ENCODE results near the gene TAOK2.

TAOK2 gene

DNA sequence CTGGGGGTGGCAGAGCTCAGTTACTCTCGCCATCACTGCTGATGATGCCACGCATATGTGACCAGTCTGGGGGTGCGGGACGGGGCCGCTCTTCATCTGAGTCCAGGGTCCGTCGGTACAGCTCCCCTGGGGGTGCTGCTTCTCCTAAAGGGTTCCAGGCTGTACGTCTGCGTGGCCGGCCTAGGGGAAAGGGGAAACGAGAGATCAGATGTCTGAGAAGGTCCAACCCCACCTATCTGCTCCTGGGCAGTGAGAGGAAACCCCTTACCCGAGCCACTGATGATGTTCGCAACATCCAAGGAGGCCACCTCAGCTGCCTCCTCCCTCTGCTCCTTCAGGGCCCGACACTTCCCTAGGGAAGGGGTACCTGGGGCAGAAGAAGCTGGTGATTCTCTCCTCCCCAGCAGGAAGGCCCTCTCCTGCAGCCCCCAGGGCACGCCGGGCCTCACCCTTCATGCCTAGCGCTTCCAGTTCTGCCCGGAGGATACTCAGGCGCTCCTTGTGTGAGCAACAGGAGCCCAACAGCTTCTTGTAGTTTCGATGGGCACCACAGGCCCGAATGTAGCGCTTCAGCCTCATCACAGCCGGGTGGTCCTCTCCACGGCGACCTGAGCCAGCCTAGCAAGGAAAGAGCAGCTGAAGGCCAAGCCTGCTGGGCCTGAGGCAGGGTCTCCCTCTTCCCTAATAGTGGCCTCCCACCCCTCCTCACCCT lies 19.7 kb downstream of the TAOK2 start:
- Histone ChIP-seq H3K9ac (ENCODE audit: low read depth, low read length) (no peak overlapping the region), H3K27me3 (ENCODE audit: control insufficient read depth, insufficient read depth, low read length) (no peaks in the 10 kb centered on the region), H3K4me3 (ENCODE audit: low read depth, low read length) (no peak overlapping the region), H3K4me1 (ENCODE audit: control insufficient read depth, insufficient read depth, low read length) (peaks cover 3% of the 10 kb centered on the region), H3K36me3 (ENCODE audit: control insufficient read depth, insufficient read depth, low read length) (peaks cover 25% of the 10 kb centered on the region), H3K9me3 (ENCODE audit: control insufficient read depth, insufficient read depth, low read length) (no peaks in the 10 kb centered on the region)

DNA sequence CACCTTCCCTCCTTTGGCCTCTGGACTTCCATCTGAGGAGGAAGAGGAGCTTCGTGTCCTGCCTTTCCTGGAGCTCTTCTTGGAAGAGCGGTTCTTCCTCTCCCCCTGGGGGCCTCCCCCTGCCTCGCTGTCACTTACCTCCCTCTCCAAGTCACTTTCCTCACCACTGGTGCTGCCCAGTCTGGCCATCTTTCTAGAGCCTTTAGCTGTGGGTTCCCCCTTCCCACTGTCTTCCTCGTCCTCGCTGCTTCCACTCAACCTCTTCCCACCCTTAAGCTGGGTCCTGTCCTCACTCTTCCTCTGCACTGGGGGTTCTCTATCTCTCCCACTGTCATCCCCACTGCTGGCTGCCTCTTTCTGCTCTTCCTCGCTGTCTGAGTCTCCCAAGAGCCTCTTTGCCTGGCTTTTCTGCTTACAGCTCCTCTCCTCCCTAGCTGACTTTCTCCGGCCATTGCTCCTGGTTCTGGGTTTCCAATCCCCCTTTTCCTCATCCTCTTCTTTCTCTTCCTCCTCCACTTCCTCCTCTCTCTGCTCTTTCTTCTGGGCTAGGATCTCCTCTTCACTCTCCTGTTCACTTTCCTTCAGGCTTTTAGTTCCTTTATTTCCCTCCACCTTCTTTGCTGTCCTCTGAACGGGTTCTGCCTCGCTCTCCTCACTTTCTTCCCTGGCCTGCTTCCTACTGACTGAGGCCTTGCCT lies 20.4 kb downstream of the TAOK2 start:
- Histone ChIP-seq H3K9ac (ENCODE audit: low read depth, low read length) (no peak overlapping the region), H3K36me3 (ENCODE audit: control insufficient read depth, insufficient read depth, low read length) (peaks cover 20% of the 10 kb centered on the region)

DNA sequence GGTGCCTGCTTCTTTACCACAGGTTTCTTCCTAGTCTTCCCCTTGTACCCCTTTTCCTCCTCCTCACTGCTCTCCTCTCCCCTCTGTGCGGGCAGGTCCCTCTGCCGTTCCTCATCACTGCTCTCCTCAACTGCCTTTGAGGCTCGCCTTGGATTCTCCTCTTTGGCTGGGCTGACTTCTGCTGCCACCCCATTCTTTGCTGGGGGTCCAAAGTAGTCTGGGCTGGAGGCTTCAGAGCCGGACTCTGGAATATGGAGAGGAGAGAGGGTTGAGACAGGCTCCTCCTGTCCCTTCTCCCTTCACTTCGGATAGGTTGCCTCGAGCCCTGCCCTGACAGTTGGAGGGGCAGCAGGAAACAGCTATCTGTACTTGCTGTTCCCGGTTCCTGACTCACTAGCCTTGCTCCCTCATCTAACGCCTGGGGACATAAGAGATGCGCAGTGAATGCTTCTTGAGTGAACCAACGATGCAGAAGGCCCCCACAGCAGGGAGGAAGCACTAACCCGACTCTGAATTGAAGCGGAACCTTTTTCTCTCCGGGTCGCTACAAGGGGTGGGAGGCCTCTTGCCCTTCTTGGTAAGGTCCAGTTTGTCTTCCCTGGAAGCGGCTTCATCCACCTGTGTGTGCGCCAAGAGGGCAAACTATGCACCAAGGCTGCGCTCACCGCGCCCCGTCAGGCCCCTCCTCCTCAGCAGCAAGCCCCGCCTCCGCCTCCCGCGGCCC lies 21.1 kb downstream of the TAOK2 start:
- Histone ChIP-seq H3K4me1 (ENCODE audit: control insufficient read depth, insufficient read depth, low read length) (peaks cover 3% of the 10 kb centered on the region), H3K36me3 (ENCODE audit: control insufficient read depth, insufficient read depth, low read length) (peaks cover 20% of the 10 kb centered on the region), H3K27me3 (ENCODE audit: control insufficient read depth, insufficient read depth, low read length) (no peaks in the 10 kb centered on the region), H3K4me3 (ENCODE audit: low read depth, low read length) (peak overlapping the region; percentile 83), H3K9ac (ENCODE audit: low read depth, low read length) (peak overlapping the region; percentile 81), H3K9me3 (ENCODE audit: control insufficient read depth, insufficient read depth, low read length) (no peaks in the 10 kb centered on the region)

More for the DNA sequence above, 20.4 kb downstream of the TAOK2 start:
- Histone ChIP-seq H3K4me1 (ENCODE audit: control insufficient read depth, insufficient read depth, low read length) (peaks cover 3% of the 10 kb centered on the region), H3K9me3 (ENCODE audit: control insufficient read depth, insufficient read depth, low read length) (no peaks in the 10 kb centered on the region), H3K4me3 (ENCODE audit: low read depth, low read length) (peak overlapping the region; percentile 83), H3K27me3 (ENCODE audit: control insufficient read depth, insufficient read depth, low read length) (no peaks in the 10 kb centered on the region)

DNA sequence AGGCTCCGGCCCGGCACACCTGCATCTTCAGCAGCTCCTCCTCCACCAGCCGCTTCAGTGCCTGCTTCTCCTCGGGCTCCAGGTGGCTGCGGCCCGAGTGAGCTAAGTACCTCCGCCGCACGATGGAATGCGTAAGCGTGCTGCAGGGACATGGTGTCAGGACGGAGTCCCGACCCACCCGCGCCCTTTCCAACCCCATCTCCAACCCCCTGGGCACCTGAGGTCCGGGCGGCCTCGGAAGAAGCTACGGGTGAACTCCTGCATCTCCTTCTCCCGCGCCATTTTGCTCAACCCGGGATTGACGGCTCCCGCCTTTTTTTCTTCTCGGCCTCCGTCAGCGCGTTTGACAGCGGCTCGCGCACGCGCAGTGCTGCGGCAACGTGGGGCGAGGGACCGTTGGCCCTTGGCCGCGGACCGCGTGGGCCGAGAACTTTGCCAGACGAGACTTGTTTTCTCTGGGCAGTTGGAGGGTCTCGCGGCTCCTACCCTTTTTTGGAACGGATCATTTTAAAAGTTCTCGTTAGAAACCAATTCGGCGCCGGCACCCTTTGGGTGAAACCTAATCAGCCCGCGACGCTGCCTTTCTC lies 21.7 kb downstream of the TAOK2 start, which contains the start of gene HIRIP3:
TSS of gene HIRIP3 (minus strand) at position 294 of the 587 bp plus-strand sequence. CDS start at position 282, 12 bp downstream.
- Histone ChIP-seq H3K27me3 (ENCODE audit: control insufficient read depth, insufficient read depth, low read length) (no peaks in the 10 kb centered on the region), H3K36me3 (ENCODE audit: control insufficient read depth, insufficient read depth, low read length) (peaks cover 20% of the 10 kb centered on the region), H3K9me3 (ENCODE audit: control insufficient read depth, insufficient read depth, low read length) (no peaks in the 10 kb centered on the region), H3K9ac (ENCODE audit: low read depth, low read length) (peak within 1 kb of the TSS; percentile 90), H3K4me3 (ENCODE audit: low read depth, low read length) (peak within 1 kb of the TSS; percentile 83), H3K4me1 (ENCODE audit: control insufficient read depth, insufficient read depth, low read length) (peaks cover 3% of the 10 kb centered on the region)

DNA sequence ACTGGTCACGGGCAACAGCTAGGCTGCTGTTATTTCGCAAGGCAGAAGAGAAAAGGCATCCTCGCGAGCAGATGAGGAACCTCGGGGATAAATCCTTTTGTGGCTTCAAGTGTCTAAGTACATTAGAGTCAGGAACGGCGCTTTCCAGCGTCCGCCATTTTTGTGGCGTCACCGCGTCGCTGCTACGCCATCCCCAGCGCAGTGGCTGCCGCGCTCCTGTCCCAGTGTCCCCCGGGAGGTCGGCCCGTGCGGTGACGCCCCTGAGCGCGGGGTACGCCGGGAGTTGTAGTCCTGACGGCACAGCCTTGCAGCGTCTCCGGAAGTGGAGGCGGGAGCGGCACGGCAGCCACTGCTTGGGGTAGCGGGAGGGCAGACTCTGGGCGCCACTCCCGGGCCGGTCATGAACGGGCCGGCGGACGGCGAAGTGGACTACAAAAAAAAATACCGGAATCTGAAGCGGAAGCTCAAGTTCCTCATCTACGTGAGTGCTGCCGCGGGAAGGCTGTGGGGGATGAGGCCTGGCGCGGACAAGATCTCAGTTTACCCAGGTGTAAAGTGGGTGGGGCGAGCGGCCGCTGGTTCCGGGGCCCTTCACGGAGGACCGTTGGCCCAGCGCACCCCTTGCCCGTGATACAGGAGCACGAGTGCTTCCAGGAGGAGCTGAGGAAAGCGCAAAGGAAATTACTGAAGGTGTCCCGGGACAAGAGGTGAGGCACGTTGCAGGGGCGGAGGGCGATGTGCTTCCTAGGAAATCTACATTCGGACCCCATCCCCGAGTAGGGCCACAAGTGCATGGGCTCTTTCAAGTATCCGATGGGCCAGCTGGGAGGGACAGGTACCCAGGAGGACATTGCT lies 22.5 kb downstream of the TAOK2 start, which contains the start of gene INO80E:
TSS of gene INO80E (plus strand) at position 331 of the 855 bp plus-strand sequence. CDS start at position 401, 70 bp downstream.
- H3K36me3 ChIP-seq (ENCODE audit: control insufficient read depth, insufficient read depth, low read length), result peaks cover 20% of the 10 kb centered on the region
- peak within 1 kb of the TSS; percentile 90 for H3K9ac ChIP-seq (ENCODE audit: low read depth, low read length)
- no peaks in the 10 kb centered on the region for H3K27me3 ChIP-seq (ENCODE audit: control insufficient read depth, insufficient read depth, low read length)
- peaks cover 3% of the 10 kb centered on the region for H3K4me1 ChIP-seq (ENCODE audit: control insufficient read depth, insufficient read depth, low read length)
- no peaks in the 10 kb centered on the region for H3K9me3 ChIP-seq (ENCODE audit: control insufficient read depth, insufficient read depth, low read length)
- H3K4me3 ChIP-seq (ENCODE audit: low read depth, low read length), result peak within 1 kb of the TSS; percentile 83

DNA sequence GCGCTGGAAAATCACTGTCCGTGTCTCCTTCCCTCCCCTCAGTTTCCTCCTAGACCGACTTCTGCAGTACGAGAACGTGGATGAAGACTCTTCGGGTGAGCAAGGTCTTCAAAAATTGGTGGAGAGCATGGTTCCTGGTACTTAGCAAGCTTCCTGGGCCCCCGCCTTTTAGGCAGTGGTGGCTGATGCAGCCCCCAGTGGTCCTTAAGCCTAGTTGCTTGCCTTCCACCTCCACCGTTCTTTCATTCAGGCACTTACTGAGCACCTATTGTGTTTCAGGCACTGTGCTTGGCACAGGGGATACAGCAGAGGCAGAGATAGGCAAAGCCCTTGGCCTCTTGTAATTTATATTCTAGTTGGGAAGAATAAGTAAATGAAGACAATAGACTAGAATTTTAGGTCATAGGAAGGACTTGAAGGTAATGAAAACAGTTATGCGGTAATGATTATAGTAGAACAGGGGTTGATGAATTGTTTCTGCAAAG lies 23.1 kb downstream of the TAOK2 start:
- Histone ChIP-seq H3K36me3 (ENCODE audit: control insufficient read depth, insufficient read depth, low read length) (peaks cover 18% of the 10 kb centered on the region), H3K27me3 (ENCODE audit: control insufficient read depth, insufficient read depth, low read length) (no peaks in the 10 kb centered on the region), H3K4me1 (ENCODE audit: control insufficient read depth, insufficient read depth, low read length) (peaks cover 5% of the 10 kb centered on the region), H3K4me3 (ENCODE audit: low read depth, low read length) (peak overlapping the region; percentile 83), H3K9me3 (ENCODE audit: control insufficient read depth, insufficient read depth, low read length) (no peaks in the 10 kb centered on the region), H3K9ac (ENCODE audit: low read depth, low read length) (peak overlapping the region; percentile 83)

DNA sequence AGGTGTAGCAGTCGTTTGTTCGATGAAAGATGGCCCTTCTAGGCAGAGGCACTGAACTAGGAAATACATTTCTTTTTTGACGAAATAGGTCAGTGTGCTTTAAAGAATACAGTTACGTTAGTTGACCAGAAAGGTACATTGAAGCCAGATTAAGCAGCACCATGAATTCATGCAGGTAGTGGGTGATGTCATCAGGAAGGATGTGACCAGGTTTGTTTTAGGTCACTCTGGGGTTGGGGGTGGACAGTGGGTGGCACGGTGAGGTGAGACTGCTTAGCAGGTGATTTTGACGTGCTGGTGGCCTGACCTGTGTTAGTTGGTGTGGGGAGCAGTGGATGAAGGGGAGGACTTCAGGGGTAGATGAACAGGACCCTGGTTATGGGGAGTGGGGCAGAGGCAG lies 25.9 kb downstream of the TAOK2 start:
- H3K4me1 ChIP-seq (ENCODE audit: control insufficient read depth, insufficient read depth, low read length), result peaks cover 5% of the 10 kb centered on the region
- peaks cover 26% of the 10 kb centered on the region for H3K36me3 ChIP-seq (ENCODE audit: control insufficient read depth, insufficient read depth, low read length)
- no peaks in the 10 kb centered on the region for H3K9me3 ChIP-seq (ENCODE audit: control insufficient read depth, insufficient read depth, low read length)
- H3K4me3 ChIP-seq (ENCODE audit: low read depth, low read length), result no peak overlapping the region
- no peaks in the 10 kb centered on the region for H3K27me3 ChIP-seq (ENCODE audit: control insufficient read depth, insufficient read depth, low read length)
- H3K9ac ChIP-seq (ENCODE audit: low read depth, low read length), result no peak overlapping the region

DNA sequence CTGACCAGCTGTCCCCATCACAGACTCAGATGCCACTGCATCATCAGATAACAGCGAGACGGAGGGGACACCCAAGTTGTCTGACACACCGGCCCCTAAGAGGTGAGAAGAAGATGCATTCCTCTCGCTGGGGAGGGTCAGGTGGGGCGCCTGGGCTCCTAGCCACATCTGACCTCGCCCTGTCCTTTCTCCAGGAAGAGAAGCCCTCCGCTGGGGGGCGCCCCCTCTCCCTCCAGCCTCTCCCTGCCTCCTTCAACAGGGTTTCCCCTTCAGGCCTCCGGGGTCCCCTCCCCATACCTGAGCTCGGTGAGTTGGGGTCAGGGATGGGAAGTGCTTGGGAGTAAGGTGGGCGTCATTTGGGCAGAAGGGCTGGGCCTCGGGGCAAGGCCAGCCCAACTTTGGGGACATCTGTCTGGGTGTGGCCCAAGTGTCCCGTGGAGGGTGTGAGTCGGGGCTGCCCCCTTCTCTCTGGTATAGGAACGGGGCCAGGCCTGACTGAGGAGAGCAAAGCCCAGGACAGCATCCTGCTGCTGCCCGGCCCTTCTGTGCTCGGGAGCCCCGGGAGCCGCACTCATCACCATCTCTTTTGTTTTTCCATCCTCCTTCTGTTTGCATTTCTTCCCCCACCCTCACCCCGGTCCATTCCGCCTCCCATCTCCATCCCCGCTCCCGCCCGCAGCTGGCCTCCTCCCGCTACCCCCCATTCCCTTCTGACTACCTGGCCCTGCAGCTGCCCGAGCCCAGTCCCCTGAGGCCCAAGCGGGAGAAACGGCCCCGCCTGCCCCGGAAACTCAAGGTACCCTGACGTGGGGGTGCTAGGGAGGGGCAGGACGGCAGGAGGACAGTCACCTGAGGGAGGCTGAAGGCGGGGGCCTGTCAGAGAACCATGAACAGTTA lies 27.3 kb downstream of the TAOK2 start:
- peaks cover 2% of the 10 kb centered on the region for H3K4me1 ChIP-seq (ENCODE audit: control insufficient read depth, insufficient read depth, low read length)
- H3K9me3 ChIP-seq (ENCODE audit: control insufficient read depth, insufficient read depth, low read length), result no peaks in the 10 kb centered on the region
- H3K27me3 ChIP-seq (ENCODE audit: control insufficient read depth, insufficient read depth, low read length), result no peaks in the 10 kb centered on the region
- H3K9ac ChIP-seq (ENCODE audit: low read depth, low read length), result no peak overlapping the region
- peak overlapping the region; percentile 42 for H3K4me3 ChIP-seq (ENCODE audit: low read depth, low read length)
- H3K36me3 ChIP-seq (ENCODE audit: control insufficient read depth, insufficient read depth, low read length), result peaks cover 30% of the 10 kb centered on the region

DNA sequence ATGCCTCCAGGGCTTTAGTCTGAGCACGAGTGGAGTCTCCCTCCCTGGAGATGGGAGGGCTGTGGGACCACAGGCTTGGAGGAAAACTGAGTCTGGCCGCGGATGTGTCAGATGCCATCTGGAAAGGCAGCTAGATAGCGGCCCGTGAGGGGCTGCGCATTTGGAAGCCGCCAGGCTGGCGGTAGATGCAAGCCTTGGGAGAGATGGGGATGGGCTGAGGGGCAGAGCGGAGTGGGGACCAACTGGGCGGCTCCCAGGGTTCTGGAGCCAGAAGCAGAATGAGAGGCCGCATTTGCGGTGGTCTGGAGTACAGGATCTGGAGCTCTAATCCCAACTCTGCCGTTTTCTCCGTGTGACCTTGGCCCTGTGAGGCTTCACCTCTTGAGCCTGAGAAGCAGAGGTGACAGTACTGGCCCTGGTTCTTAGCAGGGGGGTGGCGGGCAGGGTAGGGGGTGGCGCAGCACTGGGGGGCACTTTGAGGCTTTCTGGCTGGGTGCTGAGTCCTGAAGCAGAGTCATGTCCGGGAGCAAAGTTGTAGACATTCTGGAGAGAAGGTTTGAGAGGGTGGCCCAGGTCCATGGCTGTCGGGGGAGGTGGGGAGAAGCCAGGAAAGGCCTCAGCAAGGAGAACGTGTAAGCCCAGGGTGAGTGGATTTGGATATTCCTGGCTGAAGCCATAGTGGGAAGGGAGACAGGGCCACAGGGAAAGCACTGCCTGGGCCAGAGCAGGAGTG lies 29.1 kb downstream of the TAOK2 start:
- peaks cover 2% of the 10 kb centered on the region for H3K4me1 ChIP-seq (ENCODE audit: control insufficient read depth, insufficient read depth, low read length)
- H3K27me3 ChIP-seq (ENCODE audit: control insufficient read depth, insufficient read depth, low read length), result no peaks in the 10 kb centered on the region
- H3K4me3 ChIP-seq (ENCODE audit: low read depth, low read length), result no peak overlapping the region
- no peaks in the 10 kb centered on the region for H3K9me3 ChIP-seq (ENCODE audit: control insufficient read depth, insufficient read depth, low read length)
- H3K9ac ChIP-seq (ENCODE audit: low read depth, low read length), result no peak overlapping the region
- peaks cover 37% of the 10 kb centered on the region for H3K36me3 ChIP-seq (ENCODE audit: control insufficient read depth, insufficient read depth, low read length)

Data from iPS-15b (cell line).